PC-9 (cell line): ENCODE data around the gene ISM2.

Experiments
- CTCF ChIP-seq: fragments of 200-600 bp; sonication (generic); conservative IDR thresholded peaks from 2 replicates; pipeline ENCODE4 v1.6.1; 2017; ENCODE audit warnings: mixed run types, antibody characterized with exemption, mild to moderate bottlenecking, moderate library complexity
- EZH2 ChIP-seq: fragments of 200-600 bp; sonication (generic); IDR thresholded peaks from 2 replicates; pipeline ENCODE4 v1.8.0; 2017; ENCODE audit warnings: antibody characterized with exemption, low read depth

DNA sequence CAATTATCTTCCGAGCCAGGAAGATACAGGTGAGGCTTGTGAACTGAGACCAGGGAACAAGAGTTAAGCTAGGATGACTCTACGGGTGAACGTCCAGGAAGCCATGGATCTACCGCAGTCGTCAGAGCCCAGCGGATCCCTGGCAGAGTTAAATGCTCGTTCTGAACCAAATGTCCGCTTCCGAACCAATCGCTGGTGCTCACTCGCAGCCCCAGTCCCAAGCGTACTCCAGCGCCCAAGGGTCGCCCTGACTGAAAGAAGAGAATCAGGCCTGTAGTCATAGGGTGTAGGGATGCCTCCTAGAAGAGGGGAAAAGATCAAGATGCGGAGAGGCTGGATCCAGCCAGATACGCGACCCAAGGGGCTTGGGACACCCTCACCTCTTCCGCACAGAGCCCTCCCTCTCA, 41.5 kb downstream of the ISM2 start:
- TF ChIP-seq EZH2 (no peak), CTCF (no peak)
